Right cardiac atrium (tissue), 5 donors: ENCODE data around the gene NEU4. TPM values are rescaled to one million over a fixed set of nuclear protein-coding genes. Genes with fewer than 3 reads are reported as not detected.
A peak's percentile ranks its signal among the peaks of the same experiment; 100 is the strongest.

Source experiments
- ATAC-seq, 2 donors: fragments of 200-7000 bp; cut with Tn5 transposase; one replicate each; pipeline versions ENCODE4 v1.8.0 to v1.9.1; 2020; ENCODE audit warnings: moderate library complexity in 2 of 2, mild to moderate bottlenecking in 1 of 2
- DNase-seq, 3 donors: peaks; one replicate each; pipeline ENCODE4 v3.0.0-alpha.2; 2020
- H3K27ac ChIP-seq: one replicate; pipeline ENCODE4 v1.5.1; 2013; ENCODE audit warnings: mild to moderate bottlenecking, low read length, control low read depth, moderate library complexity
- H3K27me3 ChIP-seq: one replicate; pipeline ENCODE4 v1.6.1; 2013; ENCODE audit not compliant: control insufficient read depth, insufficient read depth
- H3K4me1 ChIP-seq: one replicate; pipeline ENCODE4 v1.6.1; 2013; ENCODE audit warnings: low read length; ENCODE audit not compliant: control insufficient read depth, insufficient read depth
- H3K4me3 ChIP-seq: one replicate; pipeline ENCODE4 v1.5.1; 2013; ENCODE audit warnings: low read length, control low read depth
- H3K9me3 ChIP-seq: one replicate; pipeline ENCODE4 v1.6.1; 2013; ENCODE audit warnings: low read length; ENCODE audit not compliant: control insufficient read depth
- WGBS: extraction: QIAGEN DNeasy Blood & Tissue Kit; methylation state at CpG from one replicate; pipeline ENCODE4 v1.1.7; 2013; 5-methylcytosine and 5-hydroxymethylcytosine counted together
- intact Hi-C, 4 donors: fragments of 100-400 bp; cut with DNase I; formaldehyde crosslinking; loops; one replicate each; pipeline versions ENCODE4 v1.11.0 to v1.14.0; 2022 to 2023
- polyA plus RNA-seq: library from polyadenylated mRNA; stranded (reverse); fragments of 200-250 nt; gene quantifications from one replicate; pipeline ENCODE4 v1.2.3, GENCODE V29; 2013
- total RNA-seq, 4 donors: library from RNA; stranded (reverse); fragmentation: NEBNext Ultra II Directional; extraction: Animal tissue kit (Norgen Biotek cat#: 25700); gene quantifications; one replicate each; pipeline ENCODE4 v1.2.1, GENCODE V29; 2021
- donor health status: healthy with polysubstance abuse.
- donor health status: DM: no; HTN: yes; CAD: no.
- donor health status: DM: no; HTN: no; CAD: no.
- donor health status: DM: no; HTN: yes; CAD: no; lungs with severe emphysema.
- donor health status: DM: yes; HTN: yes; CAD: no.

The NEU4 gene
- total and polyA plus RNA-seq, 5 donors: 0.17 to 1.4 (median 0.76) TPM; not detected in 1

DNA sequence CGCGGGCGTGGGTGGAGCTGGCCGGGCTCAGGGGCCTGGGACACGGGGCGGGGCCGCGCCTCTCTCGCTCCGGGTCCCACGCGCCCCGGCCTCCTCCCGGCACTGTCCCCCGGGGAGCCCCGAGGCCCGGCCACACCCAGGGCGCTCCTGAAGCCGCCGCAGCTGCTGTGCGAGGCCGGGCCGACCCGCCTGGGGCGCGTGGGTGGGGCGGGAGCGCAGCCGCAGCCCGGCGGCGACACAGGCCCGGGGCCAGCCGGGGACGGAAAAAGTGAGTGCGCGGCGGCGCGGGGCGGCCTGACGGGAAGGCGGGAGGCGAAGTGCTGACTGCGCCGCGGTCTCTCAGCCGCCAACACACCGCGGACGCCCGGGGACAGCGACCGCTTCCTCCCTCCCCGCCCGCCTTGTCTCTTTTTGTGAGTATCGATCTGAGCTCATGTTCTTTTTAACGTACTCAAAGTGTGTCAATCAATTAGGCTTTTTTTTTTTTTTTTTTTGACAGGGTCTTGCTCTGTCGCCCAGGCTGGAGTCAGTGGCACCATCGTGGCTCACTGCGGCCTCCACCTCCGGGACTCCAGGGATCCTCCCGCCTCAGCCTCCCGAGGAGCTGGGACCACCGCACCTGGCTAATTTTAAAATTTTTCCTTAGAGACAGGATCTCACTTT, 35.2 kb downstream of the NEU4 start:
- Histone ChIP-seq H3K27me3 (no peaks in the 10 kb centered on the region), H3K4me1 (no peaks in the 10 kb centered on the region), H3K27ac (peak overlapping the region; percentile 28), H3K4me3 (peak overlapping the region; percentile 43), H3K9me3 (no peaks in the 10 kb centered on the region)
- intact Hi-C loops: no loop called here
- WGBS: 4% methylated on average over 65 of the region's 65 CpGs
- ATAC-seq (peak; percentile 93 to 95), DNase-seq (peak; percentile 88 to 93 (median 92))

DNA sequence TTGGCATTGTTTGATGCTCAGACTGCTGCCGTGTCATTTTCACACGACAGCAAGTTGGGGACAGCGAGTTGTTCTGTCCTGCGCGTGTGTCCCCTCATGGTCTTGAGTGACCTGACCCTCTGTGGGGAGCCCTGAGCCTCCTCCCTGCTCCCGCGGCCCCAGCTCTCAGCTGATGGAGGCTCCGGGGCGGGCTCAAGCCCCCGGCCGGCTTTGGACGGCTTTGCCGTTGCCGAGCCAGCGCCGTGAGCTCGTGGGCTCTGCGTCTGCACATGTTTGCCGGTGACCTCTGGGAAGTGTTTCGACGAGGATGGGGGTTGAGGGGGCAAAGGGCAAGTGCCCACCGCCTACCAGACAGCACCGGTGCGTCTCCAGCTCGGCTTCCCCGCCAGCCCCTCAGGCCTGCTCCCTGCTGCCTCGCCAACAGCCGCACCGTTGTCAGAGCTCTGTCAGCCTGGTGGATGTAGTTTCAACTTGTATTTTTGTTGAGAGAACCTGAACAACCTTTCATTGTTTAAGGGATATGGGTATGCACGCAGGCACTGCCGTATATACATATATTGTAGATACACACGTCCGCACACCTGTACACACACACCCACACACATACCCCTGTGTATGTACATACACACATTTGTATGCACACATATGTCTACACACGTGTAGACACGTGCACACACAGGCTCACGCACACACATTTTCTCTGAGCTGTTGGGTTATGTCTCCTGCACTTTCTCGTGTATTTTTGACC, 36.0 kb downstream of the NEU4 start:
- H3K4me3 ChIP-seq: no peak overlapping the region
- H3K4me1 ChIP-seq: no peaks in the 10 kb centered on the region
- intact Hi-C loops: no loop called here
- H3K27me3 ChIP-seq: no peaks in the 10 kb centered on the region
- no peaks in the 10 kb centered on the region for H3K9me3 ChIP-seq
- DNase-seq (peak in 1 of 3 donors; percentile 62), ATAC-seq (no peak)
- WGBS: 88% methylated on average over 37 of the region's 37 CpGs
- H3K27ac ChIP-seq: no peak overlapping the region

DNA sequence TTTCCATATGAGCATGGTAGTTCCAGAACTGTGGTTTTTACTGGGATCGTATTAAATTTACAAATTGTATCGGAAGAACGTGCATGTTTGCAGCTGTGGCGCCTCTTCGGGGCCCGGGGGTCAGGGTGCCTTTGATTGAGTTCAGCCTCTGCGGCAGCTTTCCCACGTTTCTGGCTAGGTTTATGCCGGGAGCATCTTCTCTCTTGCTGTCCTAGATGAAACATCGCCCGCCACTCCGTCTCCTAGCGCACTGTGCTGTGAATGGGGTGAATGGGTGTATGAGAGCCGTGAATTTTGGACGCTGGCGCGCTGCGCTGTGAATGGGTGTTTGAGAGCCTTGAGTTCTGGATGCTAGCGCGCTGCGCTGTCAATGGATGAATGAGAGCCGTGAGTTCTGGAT, 37.4 kb downstream of the NEU4 start:
- WGBS: 91% methylated on average over 22 of the region's 22 CpGs
- intact Hi-C loops: no loop called here
- DNase-seq: no peak
- Histone ChIP-seq H3K27ac (no peak overlapping the region), H3K27me3 (no peaks in the 10 kb centered on the region), H3K4me3 (no peak overlapping the region), H3K9me3 (no peaks in the 10 kb centered on the region), H3K4me1 (no peaks in the 10 kb centered on the region)
- no peak for ATAC-seq

DNA sequence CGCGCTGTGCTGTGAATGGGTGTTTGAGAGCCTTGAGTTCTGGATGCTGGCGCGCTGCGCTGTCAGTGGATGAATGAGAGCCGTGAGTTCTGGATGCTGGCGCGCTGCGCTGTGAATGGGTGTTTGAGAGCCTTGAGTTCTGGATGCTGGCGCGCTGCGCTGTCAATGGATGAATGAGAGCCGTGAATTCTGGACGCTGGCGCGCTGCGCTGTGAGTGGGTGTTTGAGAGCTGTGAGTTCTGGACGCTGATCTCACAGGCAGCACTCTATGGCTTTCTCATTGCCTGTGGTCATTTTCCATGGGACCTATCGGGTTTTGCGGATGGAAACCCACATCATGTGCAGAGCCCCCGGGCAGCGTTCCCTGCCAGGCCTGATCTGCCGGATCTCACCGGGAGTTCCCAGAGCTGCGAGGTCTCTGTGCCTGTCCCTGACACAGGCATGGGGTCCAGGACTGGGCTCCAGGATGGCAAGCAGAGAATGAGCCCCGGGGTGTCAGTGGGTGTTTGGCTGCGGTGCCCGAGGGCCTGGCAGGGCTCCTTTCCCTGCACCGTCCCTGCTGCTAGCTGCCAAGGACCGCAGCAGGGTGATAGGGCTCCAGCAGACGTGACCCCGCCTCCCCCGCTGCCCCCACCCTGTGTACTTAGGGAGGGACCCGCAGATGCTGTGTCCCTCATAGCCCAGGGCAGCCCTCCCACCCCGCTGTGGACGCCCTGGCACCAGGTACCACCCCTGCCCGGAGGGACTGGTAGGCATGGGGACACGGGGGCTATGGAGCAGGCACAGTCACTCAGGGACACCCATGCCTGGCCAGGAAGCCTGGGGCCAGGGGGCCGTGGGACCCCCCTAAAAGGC, 40.0 kb downstream of the NEU4 start:
- Histone ChIP-seq H3K27me3 (no peaks in the 10 kb centered on the region), H3K4me3 (no peak overlapping the region), H3K27ac (no peak overlapping the region), H3K9me3 (no peaks in the 10 kb centered on the region), H3K4me1 (no peaks in the 10 kb centered on the region)
- ATAC-seq (peak in 1 of 2 donors; percentile 6), DNase-seq (peak in 1 of 3 donors; percentile 66)
- 84% methylated on average over 38 of the region's 39 CpGs for WGBS
- intact Hi-C loops: no loop called here

DNA sequence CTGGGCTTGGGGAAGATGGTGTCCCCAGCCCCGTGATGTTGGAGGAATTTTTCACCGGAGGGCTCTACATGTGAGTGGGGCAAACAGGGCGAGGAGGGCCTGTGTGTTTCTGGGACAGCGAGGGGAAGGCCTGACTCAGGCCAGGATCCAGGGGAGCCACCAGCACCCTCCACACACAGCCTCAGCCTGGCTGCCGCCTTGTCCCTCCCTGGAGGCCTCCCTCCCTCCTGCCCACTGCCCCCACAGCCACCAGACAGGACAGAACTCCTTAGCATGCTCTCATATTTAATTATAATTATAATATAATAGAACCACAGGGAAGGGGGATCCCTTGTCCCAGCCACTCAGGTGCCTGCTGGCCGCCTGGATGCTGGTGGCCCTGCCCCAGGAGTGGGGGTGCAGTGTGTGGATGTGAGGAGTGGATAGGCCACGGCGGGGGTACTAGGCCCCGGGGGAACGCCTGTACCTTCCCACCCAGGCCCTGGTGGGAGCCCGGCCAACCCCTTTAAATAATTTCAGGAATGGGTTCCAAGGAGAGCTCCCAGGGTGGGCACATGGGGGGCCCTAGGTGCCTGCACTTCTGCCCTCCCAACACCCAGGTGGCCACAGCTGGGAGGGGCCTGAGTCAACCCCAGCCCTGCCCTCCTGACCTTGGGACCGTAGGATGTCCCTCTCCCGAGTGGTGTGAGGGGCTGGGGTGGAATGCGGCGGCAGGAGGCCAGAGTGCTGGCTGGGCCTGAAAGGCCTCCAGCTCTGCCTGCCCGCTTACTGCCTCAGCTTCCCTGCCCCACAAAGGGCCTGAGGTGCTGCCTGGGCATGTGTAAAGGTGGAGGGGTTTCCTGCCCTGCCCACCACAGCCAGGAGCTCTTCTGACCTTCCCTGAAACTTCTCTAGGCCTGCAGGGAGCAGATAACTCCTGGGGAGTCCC, 40.9 kb downstream of the NEU4 start:
- no peak for ATAC-seq

DNA sequence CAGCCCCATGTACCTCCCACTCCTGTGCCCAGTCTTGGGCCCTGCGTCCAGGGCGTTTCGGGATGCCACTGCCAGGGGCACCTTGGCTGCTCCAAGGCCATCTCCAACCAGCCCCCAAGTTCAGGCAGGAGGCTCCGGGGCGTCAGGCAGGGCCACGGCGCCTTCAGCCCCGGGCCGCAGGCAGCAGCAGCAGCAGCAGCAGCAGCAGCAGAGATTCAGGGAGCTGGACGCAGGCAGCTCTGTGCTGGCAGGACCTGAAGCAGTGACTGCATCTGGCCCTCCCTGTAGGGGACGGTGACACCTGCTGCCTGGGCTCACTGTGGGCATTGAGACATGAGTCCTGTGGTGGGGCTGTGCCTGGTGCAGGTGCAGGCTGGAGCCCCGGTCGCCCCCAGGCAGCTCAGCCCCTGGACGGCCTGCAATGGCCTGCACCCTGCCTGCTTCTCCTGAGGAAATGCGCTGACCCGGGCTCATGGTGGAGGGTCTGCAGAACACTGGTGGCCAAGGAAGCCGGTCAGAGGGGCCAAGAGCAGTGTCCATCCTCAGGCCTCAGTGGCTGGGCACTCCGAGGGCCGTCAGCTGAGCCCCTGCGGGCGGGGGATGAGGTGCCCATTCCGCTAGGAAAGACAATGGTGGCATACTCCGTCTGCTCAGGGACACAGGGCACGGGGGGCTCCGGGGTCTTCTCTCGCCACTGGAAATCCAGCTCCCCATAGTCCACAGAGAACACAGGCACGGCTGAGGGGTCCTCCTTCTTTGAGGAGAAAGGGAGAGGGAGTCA, 41.7 kb downstream of the NEU4 start:
- Histone ChIP-seq H3K27me3 (no peaks in the 10 kb centered on the region), H3K4me3 (no peak overlapping the region), H3K9me3 (no peaks in the 10 kb centered on the region), H3K27ac (no peak overlapping the region), H3K4me1 (no peaks in the 10 kb centered on the region)
- intact Hi-C loops: no loop called here
- ATAC-seq (no peak), DNase-seq (peak in 1 of 3 donors; percentile 38)
- WGBS: 94% methylated on average over 27 of the region's 27 CpGs

More for the DNA sequence above, 40.9 kb downstream of the NEU4 start:
- Histone ChIP-seq H3K9me3 (no peaks in the 10 kb centered on the region), H3K4me1 (no peaks in the 10 kb centered on the region), H3K27me3 (no peaks in the 10 kb centered on the region), H3K4me3 (no peak overlapping the region), H3K27ac (no peak overlapping the region)
- intact Hi-C loops: no loop called here
- DNase-seq: peak in 1 of 3 donors; percentile 43
- WGBS: 89% methylated on average over 16 of the region's 16 CpGs

DNA sequence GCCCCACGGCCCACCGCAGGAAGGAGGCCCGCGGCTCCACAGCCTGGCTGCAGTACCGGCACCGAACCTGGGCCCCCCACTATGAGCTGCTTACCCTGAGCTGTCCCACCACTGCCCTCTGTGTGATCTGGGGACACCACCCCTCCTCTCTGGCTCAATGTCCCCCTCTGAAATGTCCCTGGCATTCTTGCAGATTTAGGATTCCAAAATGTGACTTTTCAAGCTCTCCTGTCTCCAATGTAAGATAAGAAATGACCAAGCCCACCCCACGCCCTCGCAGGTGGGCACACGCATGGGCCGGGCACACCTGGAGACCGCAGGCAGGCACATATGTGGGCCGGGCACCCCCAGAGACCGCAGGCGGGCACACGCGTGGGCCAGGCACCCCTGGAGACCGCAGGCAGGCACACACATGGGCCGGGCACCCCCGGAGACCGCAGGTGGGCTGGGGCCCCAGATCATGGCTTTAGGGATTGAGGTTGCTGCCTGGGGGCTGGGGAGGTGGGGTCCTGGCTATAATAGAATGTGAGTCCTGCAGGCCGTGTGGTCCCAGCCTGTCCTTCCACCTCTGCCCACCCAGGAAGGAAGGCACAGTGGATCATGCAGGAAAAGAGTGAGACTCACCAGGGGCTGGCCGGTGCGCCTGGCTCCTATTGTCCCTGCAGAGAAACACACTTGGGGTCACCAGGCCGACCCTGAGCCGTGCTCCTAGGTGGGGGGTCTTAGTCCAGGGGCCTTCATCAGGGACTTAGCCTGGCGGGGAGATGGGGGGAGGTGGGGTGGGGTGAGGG, 42.5 kb downstream of the NEU4 start:
- Histone ChIP-seq H3K9me3 (no peaks in the 10 kb centered on the region), H3K27me3 (no peaks in the 10 kb centered on the region), H3K4me1 (no peaks in the 10 kb centered on the region), H3K4me3 (no peak overlapping the region), H3K27ac (no peak overlapping the region)
- DNase-seq: peak in 2 of 3 donors; percentile 42 to 45
- 93% methylated on average over 26 of the region's 26 CpGs for WGBS
- intact Hi-C loops: no loop called here
- ATAC-seq: no peak

DNA sequence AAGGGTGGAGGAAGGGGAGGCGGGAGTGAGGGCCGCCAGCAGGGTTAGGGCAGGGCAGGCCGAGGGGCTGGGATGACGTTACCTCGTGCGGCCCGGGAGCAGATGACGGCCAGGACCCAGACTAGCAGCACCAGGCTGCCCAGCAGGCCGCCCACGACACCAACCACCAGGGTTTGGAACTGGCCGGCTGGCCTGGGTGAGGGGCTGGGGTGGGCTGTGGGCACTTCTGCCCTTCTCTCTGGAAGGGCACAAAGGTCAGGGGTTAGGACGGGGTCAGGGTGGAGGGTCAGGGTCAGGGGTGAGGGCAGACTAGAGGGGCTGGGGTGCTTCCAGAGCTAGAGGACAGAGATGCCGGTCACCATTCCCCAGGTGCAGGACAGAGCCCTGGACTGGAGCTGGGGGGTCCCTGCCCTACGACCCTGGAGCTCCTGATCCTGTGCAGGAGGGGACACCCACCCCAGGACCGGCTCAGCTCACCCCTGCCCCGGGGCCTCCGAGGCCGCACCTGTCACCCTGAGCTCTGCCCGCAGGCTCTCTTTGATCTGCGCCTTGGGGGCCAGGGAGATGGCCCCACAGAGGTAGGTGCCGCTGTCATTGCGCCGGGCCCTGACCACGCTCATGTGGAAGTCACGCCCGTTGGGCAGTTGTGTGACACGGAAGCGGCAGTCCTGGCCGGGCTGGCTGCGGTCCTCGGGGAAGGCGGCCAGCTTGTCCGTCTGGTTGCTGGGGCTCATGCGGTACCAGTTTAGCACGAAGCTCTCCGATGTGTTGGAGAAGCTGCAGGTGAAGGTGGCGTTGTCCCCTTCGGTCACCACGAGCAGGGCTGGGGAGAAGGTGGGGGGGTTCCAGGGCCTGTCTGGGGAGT, 43.4 kb downstream of the NEU4 start:
- intact Hi-C loops: no loop called here
- H3K4me3 ChIP-seq: no peak overlapping the region
- ATAC-seq: no peak

More for the DNA sequence above, 43.4 kb downstream of the NEU4 start:
- 94% methylated on average over 39 of the region's 39 CpGs for WGBS
- Histone ChIP-seq H3K9me3 (no peaks in the 10 kb centered on the region), H3K27ac (no peak overlapping the region), H3K27me3 (no peaks in the 10 kb centered on the region), H3K4me1 (no peaks in the 10 kb centered on the region)
- peak in 2 of 3 donors; percentile 45 to 49 for DNase-seq
